Fibroblast of skin of left quadriceps (primary cell): ENCODE measurements around the gene PFDN4.
A peak's percentile ranks its signal among the peaks of the same experiment; 100 is the strongest.

Experiments
- DNase-seq, 2 experiments: peaks; one replicate each; pipeline ENCODE4 v3.0.0-alpha.2; 2013; ENCODE audit warnings: low read depth in 2 of 2

Gene PFDN4

DNA sequence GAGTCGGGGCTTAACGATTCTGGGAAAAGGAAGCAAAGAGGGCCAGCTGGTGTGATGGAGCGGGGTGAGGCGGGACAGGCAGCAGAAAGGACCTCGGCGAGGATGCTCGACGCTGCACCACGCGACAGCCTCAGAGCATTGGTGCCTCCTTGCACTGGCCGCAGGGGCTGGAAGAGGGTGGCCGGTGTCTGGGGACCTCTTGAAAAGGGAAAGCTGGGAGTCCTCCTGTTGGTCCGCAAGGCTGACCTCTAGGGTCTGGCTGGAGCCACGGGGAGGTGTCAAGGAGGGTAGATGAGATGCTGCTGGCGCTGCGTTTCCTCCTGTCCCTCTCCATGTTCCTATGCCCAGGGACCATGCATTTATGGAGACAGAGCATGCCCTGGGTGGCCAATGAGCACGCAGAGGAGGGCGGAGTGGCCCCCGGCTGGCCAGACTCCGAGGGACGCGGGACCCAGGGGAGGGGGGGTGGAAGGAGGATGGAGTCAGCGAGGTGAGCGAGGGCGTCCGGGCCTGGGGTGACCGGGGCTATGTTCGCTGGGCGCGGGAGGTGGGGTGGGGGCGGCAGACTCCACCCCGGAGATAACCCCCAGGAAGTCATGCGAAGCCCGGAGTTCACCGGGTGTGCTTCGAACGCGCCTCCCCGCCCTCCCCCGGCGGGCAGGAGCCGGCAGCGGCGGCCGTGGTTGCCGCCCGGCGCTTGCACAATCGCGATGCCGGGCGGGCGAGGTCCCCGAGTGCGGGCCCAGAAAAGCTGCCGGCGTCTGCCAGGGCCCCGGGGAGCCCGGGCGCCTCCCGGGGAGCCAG, 34.0 kb upstream of the PFDN4 start, which contains the start of gene CYP24A1:
TSS of gene CYP24A1 (minus strand) at position 334 of the 804 bp plus-strand sequence. CDS start 407 bp downstream, outside the sequence.
- DNase-seq: no peak

DNA sequence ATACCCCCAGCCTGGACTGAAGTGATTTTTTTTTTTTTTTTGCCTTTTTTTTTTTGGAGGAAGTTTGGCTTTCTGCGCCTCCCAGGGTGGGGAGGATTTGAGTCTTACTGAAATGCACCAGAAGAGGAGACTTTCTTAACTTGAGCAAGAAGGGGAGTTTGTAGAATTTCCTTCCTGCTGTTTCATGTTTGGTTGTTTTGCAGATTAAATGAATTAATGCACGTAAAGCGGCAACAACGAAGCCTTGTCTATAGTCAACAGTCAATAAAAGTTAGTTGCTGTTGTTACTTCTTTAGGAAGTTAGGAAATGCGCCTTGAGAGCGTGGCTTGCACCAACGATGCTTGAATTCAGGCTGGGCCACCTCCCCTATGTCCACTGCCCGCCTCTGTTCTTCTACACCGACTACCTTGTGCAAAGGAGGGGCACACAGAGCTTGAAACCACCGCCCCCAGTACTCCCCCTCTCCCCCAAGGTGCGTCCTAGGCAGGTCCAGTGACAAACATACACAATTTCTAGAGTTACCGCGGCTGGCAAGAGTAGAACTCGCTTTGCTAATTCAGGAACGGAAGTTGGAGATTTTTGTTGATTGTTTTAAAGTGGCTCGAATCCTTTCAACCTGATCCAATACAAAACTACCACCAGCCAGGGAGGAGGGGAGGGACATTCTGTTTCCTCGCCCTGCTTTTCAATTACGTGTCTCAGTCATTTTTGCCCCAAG, 33.3 kb upstream of the PFDN4 start:
- DNase-seq: no peak

DNA sequence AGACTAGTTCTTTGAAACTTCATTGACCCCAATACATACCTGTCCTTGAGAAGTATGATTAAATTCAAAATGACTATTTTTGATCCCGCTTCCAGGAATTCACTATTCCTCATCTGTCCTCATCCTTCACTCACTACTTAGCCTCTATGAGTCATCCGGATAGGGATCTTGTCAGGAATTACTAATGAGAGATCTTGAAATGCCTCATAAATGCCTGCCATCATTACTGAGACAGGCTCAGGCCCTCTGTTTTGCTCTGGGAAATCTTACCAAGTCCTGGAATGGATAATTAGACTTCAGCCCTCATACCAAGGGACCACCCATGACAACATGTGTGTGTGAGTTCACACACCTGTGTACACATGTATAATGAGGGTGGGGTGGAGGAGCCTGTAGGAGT, 31.3 kb upstream of the PFDN4 start:
- DNase-seq: peak; percentile 32 to 45

- no peak for DNase-seq
Measured at GRCh38 chr20:54177378-54177777, 30.5 kb upstream of the PFDN4 start.

- no peak for DNase-seq
Measured at GRCh38 chr20:54178256-54178655, 29.6 kb upstream of the PFDN4 start.

DNA sequence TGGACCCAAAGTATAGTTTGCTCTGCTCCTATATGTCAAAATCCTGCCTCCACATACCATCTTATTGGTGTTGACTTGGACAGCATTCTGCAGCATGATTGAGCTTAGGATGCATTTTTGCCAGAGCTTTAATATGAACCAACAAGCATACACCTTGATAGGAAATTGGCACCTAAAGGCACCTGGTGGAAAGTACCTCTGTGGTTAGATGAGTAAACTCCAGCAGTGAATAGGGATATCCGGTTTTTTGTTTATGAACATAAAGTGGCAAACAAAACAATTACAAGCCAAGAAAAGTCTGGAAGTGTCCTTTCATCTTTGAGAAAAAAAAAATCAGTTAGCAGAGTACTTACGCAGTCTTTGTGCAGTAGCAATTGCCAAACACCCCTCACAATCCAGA, 27.9 kb upstream of the PFDN4 start:
- no peak for DNase-seq

GRCh38 chr20:54180931-54181330, 27.0 kb upstream of the PFDN4 start:
- DNase-seq: no peak

DNA sequence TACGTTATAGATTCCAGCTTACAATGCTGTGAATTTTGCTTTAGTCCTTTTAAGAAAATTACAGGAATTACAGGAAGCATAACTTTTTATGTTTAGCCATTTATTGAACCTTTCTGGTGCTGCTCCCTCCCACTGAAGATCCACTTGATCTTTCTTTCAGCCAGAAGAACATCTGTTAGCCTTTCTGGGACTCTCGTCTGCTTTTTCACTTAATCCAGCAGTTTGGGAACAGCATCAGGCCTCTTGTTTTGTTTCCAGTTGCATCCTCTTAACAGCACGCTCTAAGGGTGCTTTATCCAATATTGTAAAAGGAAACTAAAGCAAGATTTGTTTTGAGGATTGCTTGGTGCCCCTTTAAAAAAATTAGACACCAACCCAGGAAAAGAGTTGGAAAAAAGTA, 23.8 kb upstream of the PFDN4 start:
- DNase-seq: no peak

- no peak for DNase-seq
Measured at GRCh38 chr20:54184904-54185626, 22.8 kb upstream of the PFDN4 start.

DNA sequence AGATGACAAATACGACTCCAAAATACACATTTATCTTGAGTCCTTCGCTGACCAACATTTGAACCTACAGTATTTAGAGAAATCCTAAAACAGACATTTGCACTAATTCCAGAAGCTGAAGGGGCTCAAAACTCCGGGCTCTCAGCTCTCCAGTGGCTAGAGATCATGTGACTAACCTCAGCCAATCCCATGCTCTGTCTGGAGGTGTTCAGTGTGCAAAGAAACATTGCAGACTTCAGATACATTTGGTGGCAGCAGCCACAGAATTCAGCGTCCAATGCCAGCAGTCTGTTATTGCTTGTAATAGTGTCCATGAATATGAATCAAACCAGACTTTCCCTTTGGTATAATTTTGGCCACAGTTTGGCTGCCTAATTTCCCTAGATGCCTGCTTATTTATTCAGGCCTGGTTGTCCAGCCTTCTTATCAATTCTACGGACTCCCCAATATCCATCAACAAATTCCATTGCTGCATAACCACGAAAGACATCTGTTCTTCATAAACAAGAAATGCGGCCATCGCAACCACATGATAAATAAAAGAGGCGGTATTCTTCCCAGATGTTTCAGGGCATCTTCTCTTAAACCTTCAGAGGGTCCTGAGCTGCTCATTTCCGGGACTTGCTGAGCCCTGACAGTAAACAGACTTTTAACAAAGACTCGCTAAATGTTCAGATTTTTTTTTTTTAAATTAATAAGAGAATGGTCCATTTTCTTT, 19.6 kb upstream of the PFDN4 start:
- DNase-seq: peak; percentile 66

DNA sequence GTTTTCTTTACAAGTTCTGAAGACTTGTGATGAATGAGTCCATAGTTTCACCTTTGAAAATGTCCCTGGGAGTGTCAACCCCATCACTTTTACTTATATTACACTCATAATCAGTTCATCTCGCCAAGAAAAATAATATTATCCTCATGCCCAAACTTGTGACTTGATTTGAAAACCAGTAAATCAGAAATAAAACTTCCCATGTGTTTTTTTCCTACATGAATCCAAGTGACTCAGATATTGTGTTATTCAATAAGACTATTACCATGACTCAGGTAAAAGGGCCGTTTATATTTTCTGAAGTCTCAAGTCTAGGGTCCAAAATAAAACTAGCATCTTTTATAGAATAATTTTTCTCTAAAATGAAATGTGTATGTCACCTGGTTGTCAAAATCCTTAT, 18.3 kb upstream of the PFDN4 start:
- DNase-seq: no peak

DNA sequence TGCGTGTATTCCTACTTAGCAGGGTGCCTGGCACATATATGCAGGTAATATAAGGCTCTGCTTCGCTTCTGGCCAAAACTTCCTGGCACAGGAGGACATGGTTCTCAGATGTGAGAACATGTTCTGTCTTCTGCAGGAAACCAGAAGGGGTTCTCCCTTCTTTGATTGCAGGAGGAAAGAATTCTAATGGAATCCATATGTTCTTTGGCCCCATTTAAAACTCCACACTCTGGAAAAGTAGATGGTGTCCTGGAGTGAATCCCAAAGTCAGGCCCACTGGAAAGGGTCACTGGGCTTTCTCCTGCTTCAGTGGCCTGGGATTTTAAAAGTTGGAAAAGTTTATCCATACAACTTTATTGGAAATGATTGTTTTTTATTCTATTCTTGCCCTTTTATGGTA, 17.7 kb upstream of the PFDN4 start:
- DNase-seq: no peak

GRCh38 chr20:54193817-54194216, 14.1 kb upstream of the PFDN4 start:
- DNase-seq: no peak

DNA sequence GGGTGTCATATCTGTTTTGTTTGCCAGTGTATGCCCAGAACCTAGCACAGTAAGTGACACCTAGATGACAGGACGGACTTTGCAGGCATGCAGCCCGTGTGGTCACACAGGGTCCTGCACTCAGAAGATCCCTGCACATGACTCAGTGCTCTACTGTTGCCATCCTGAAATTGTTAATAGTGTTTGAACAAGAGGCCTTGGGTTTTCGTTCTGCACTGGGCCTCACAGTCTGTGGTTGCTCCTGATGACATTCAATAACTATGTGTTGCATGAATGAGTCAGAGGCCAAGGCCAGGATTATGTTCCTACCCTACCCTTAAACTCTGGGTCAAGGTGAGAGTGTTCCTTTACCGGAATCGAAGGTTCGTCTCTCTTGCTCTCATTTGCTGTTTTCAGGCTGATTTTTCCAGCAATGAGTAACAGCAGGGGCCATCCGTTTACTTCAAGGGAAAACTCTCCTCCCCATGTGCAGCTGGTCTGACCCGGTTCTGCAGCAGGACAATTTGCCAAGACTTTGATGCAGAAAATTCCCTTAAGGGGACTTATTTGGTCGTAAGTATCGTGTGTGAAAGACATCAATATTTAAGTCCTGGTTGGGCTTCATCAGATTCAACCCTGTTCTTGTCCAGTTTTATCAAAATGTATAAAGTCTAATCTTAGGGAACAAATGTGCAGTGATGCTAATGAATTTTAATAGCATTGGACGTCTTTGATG, 13.0 kb upstream of the PFDN4 start:
- no peak for DNase-seq

- no peak for DNase-seq
Measured at GRCh38 chr20:54195483-54196472, 12.1 kb upstream of the PFDN4 start.

- DNase-seq: peak; percentile 63 to 67
Measured at GRCh38 chr20:54197621-54198604, 10.0 kb upstream of the PFDN4 start.

DNA sequence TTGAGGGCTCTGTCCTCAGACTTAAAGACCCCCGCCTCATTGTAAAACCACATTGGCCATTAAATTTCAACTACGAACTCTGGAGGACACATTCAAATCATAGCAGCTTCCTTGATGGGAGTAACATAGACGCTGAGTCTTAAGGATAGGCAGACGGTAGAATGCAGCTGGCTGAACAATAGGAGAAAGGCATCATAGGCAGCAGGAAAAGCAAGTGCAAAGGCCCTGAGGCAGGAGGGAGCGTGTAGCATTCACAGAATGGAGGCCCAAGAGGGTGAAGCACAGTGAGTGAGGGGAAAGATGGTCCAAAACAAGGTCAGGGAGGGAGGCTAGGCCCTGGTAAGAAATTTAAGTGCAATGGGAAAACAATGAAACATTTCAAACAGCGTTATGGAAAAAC, 8.6 kb upstream of the PFDN4 start:
- DNase-seq: no peak

DNA sequence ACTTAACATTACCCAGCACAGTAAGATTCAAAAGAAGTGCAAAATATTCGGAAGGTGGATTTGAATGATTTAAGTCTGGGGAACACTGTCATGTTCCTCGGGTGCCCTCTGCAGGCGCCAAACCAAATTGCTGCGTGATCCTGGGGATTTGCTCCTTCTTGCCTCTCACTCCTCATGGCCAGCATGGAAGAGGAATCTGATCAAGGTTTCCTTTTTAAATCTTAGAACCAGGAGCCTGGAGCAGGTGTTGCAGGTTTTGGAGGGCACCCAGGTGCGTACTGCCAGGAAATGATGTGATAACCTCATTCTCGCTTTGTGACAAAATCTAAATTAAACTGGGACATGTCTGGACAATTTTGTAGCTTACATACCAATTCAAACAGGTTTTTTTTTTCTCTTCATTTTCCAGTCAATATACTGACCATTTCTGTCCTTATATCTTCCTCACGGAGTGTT, 8.1 kb upstream of the PFDN4 start:
- peak in 1 of 2 experiments; percentile 61 for DNase-seq
